GM13976 (cell line): Measurements from ENCODE around the gene UTP4.

Experiments used
- DNase-seq: peaks from one replicate; pipeline ENCODE4 v3.0.0; 2012; ENCODE audit warnings: low spot score
- in situ Hi-C: fragments of 300-500 bp; cut with MboI; formaldehyde crosslinking; loops from one replicate; pipeline ENCODE4 v1.12.0; 2022; ENCODE audit warnings: low sequenced_read_pairs, mixed read lengths, inconsistent platforms; ENCODE audit not compliant: unreplicated experiment
- TF ChIP-seq, protein P1 (sequence below): IDR thresholded peaks from 2 replicates; pipeline ENCODE4 v1.5.1; 2012; ENCODE audit warnings: borderline replicate concordance, mild to moderate bottlenecking; ENCODE audit not compliant: insufficient read depth; ENCODE audit errors: extremely low read depth, missing control alignments, control extremely low read depth

The UTP4 gene

DNA sequence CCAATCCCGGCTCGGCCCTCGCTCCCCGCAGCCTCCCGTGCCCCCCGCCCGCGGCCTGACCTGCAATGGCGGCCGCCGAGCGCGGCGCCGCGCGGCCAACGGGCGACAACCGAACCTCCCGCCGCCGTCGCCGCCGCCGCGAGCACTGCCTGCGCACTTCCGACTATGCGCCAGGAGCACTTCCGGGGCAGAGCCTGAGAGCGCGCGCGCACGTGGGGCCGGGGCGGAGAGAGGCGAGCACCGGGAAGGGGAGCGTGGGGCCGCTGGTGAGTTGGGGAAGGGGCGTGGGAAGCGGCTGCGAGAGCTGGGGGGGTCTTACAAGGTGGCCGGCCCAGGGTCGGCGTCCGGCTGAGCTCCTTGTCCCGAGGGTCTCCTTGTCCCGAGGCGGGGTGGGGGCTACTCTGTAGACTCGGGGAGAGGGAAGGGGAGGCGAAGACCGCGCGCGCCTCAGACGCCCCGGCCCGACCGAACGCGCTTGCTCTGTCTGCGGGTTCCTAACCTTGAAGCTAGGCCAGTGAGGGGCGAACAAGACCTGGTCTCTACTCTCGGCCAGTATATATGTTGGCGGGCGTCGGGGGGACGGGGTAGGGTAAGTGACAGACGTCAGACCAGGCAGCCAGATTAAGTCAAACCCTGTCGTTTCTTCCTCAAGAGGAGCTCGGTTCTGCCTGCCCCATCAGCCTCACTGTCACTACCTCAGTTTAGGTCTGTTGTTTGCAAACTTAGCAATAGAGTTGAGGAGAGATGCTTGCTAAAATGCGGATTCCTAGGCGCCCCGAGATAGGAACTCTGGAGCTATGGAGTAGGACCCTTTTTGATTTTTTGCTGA is at the start of gene UTP4, which contains the start of gene CHTF8:
Gene UTP4 (plus strand): TSS at position 226 of the 829 bp plus-strand sequence. CDS start 811 bp downstream, outside the sequence.
Gene CHTF8 (minus strand): TSS at position 165 of the 829 bp plus-strand sequence. CDS start 11,130 bp downstream, outside the sequence.
- TF ChIP-seq, protein P1, sequence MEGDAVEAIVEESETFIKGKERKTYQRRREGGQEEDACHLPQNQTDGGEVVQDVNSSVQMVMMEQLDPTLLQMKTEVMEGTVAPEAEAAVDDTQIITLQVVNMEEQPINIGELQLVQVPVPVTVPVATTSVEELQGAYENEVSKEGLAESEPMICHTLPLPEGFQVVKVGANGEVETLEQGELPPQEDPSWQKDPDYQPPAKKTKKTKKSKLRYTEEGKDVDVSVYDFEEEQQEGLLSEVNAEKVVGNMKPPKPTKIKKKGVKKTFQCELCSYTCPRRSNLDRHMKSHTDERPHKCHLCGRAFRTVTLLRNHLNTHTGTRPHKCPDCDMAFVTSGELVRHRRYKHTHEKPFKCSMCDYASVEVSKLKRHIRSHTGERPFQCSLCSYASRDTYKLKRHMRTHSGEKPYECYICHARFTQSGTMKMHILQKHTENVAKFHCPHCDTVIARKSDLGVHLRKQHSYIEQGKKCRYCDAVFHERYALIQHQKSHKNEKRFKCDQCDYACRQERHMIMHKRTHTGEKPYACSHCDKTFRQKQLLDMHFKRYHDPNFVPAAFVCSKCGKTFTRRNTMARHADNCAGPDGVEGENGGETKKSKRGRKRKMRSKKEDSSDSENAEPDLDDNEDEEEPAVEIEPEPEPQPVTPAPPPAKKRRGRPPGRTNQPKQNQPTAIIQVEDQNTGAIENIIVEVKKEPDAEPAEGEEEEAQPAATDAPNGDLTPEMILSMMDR, result no peak
- in situ Hi-C loops, result no loop called here
- DNase-seq, result peak; percentile 93

DNA sequence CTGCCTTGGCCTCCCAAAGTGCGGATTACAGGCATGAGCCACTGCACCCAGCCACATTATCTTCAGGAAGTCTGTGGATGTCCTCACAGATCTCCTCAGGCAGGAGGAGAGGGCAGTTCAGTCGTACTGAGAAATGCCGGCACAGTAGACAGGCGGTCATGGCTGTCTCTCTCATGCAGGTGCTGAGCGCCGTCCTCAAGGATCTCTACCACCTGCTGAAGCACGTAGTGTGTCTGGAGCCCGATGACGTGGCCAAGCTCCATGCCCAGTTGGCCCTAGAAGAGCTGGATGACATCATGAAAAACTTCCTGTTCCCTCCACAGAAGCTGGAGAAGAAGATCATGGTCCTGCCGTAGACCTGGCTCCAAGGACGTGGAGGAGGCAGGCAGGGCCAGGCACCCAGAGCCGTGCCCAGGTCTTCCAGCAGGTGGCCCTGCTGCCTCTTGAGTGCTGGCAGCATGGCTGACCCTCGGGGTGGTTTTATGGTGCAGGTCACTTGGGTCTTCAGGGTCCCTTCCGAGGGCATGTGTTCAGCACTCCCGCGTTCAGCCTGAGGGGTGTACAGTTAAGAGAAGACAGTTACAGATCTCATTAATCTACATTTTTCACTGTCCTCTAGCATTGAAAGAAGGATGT is 49.0 kb upstream of the UTP4 start:
- in situ Hi-C loops, result no loop called here
- no peak for DNase-seq
- TF ChIP-seq, protein P1, result no peak

DNA sequence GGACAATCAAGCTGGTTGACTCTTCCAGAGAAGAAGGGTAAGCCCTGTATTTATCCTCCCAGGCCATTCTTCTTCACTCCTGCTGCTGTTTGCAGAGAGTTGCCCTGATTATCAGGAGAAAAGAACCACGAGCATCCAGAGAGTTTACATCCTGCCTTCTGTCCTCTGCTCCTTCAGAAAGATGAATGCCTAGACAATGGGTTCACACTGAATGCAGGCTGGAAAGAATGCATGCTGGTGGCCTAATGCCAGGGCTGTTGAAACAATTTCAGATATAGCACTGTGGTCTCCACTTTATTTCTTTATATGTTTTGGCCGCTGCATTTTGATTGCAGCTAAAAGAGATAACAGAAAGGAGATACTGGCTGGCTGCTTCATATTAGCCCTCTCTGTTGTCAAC is 48.2 kb upstream of the UTP4 start:
- TF ChIP-seq, protein P1, result no peak
- no peak for DNase-seq
- in situ Hi-C loops, result no loop called here

DNA sequence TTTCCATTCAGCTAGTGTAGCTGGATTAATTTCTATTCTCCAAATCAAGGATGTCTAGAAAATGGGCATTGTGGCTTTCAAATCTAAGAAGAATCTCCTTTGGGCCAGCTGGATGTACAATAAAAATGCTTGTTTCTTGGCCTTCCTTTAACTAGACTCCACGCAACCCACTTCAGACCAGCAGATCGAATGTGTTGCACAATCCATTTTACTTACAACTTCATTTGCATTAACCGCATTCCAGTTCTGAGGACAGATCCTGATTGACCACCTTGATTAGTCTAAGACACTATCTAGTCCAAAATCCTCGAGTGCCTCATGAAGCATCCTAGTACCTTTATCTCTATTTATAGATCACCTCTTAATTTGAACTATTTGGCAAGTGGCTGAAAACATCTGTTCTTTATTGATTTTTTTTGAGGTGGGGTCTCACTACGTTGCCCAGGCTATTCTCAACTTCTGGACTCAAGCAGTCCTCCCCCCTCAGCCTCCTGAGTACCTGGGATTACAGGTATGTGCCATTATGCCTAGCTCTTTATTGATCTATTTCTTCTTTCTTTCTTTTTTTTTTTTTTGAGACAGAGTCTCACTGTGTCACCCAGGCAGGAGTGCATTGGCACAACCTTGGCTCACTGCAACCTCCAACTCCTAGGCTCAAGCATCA is 47.3 kb upstream of the UTP4 start:
- DNase-seq, result no peak
- in situ Hi-C loops, result no loop called here
- TF ChIP-seq, protein P1, result no peak

DNA sequence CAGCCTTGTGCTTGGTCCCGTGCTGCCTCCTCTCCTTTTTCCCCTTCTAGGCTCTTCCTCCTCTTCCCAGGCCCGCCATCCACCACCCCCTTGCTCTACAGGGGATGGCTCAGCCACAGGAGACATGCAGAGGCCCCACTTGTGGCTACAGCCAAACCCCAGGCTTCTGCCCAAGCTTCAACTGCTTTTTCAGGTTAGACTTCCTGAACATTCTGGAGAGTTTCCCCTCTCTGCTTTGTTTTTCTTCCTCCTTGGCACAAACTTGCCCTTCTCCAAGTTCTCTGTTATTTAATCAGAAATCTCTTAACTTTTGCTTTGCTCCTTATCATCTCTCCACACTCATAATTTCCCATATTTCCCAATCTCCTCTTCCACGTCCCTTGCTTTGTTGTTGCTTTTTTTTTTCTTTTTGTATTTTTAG is 45.3 kb upstream of the UTP4 start:
- in situ Hi-C loops, result no loop called here
- DNase-seq, result no peak
- TF ChIP-seq, protein P1, result no peak

DNA sequence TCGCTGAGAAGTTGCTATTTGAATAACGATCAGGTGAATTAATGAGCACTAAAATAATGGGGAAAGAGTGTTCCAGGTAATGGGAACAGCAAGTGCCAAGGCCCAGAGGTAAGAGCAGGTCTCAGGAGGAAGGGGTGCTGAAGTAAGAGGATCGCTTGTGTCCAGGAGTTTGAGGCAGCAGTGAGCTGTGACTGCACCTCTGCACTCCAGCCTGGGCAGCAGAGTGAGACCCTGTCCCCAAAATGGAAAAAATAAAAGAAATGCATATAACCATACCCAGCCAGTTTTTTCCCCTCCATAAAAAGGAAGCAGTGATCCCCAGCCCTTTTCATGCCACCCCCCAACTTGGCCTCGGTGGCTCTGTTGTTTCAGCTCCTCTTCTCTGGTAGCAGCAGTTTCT is 43.8 kb upstream of the UTP4 start:
- in situ Hi-C loops, result no loop called here
- TF ChIP-seq, protein P1, result no peak
- no peak for DNase-seq
